Effector CD8-positive, alpha-beta T cell (primary cell): Measurements from ENCODE around the gene MEA1.

Source experiments
- DNase-seq: peaks from one replicate; lab custom pipeline; 2025; lab: John Stamatoyannopoulos, UW

MEA1 gene

GRCh38 chr6:43038727-43039126 is 25.0 kb upstream of the MEA1 start:
- DNase-seq: no peak

GRCh38 chr6:43037706-43038105 is 24.0 kb upstream of the MEA1 start:
- no peak for DNase-seq

GRCh38 chr6:43037197-43037596 is 23.5 kb upstream of the MEA1 start:
- no peak for DNase-seq

GRCh38 chr6:43036712-43037111 is 23.0 kb upstream of the MEA1 start:
- no peak for DNase-seq

GRCh38 chr6:43035495-43036194 is 21.9 kb upstream of the MEA1 start:
- no peak for DNase-seq

GRCh38 chr6:43034190-43034525 is 20.4 kb upstream of the MEA1 start:
- DNase-seq: no peak

- no peak for DNase-seq
Observed at GRCh38 chr6:43033496-43034189, 19.9 kb upstream of the MEA1 start.

GRCh38 chr6:43032326-43032725 is 18.6 kb upstream of the MEA1 start:
- DNase-seq: no peak

- no peak for DNase-seq
Observed at GRCh38 chr6:43029120-43029519, 15.4 kb upstream of the MEA1 start.

- DNase-seq: no peak
Observed at GRCh38 chr6:43026365-43026764, 12.6 kb upstream of the MEA1 start.

- DNase-seq: no peak
Observed at GRCh38 chr6:43024436-43024835, 10.7 kb upstream of the MEA1 start.

- DNase-seq: peak; percentile 46
Observed at GRCh38 chr6:43021270-43022047, 7.7 kb upstream of the MEA1 start, which contains the start of gene RRP36. RRP36 (plus strand) TSS chr6:43021623; CDS start chr6:43021655, 32 bp downstream.

- DNase-seq: no peak
Observed at GRCh38 chr6:43020847-43021246, 7.1 kb upstream of the MEA1 start.

GRCh38 chr6:43020052-43020705 is 6.4 kb upstream of the MEA1 start:
- DNase-seq: no peak

- DNase-seq: no peak
Observed at GRCh38 chr6:43019152-43019551, 5.4 kb upstream of the MEA1 start.

GRCh38 chr6:43016943-43017334 is 3.2 kb upstream of the MEA1 start:
- no peak for DNase-seq

GRCh38 chr6:43016176-43016942 is 2.6 kb upstream of the MEA1 start:
- no peak for DNase-seq

- DNase-seq: no peak
Observed at GRCh38 chr6:43014434-43014909, 726 bp upstream of the MEA1 start.

- peak; percentile 76 for DNase-seq
Observed at GRCh38 chr6:43013097-43013842, 476 bp downstream of the MEA1 start.

GRCh38 chr6:43012364-43012763 is 1.4 kb downstream of the MEA1 start:
- DNase-seq: no peak

GRCh38 chr6:43011207-43011606 is 2.5 kb downstream of the MEA1 start:
- no peak for DNase-seq
